ENCODE data around the gene DAPK3.
"Not testable (repeated sequence)": the region's sequence is repeated elsewhere in the genome, so short reads cannot be mapped to it uniquely, and the experiment has no call there.

The DAPK3 gene

DNA sequence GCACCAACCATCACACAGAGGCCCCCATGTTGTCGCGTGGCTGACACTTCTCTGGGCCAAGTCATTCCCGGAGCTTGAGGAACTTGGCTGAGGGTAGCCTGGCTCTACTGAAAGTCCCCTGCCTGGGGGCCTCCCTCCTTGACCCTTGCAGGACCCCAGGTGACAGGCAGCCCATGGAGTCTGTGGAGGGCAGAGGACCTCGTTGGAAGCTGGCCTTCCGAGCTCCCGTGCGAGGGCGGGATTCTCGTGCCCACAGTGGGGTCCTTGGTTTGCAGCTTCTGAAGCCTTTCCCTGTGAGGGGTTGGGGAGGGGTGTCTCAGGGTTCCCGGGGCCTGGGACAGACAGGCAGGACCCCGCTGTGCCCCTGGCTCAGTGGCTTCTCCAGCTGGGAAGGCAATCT lies 21.6 kb downstream of the DAPK3 start (continued):
- TF ChIP-seq CREB5 (CRISPR knock-in tag; IDR thresholded peaks at IDR 0.05; ENCODE audit: low read depth) (no peak), TCF4 (CRISPR knock-in tag; IDR thresholded peaks at IDR 0.05; ENCODE audit: borderline replicate concordance) (no peak)

- not testable (repeated sequence) for ATAC-seq
Measured at GRCh38 chr19:3947316-3947933, 23.5 kb downstream of the DAPK3 start.

- no peak for ATAC-seq
- TF ChIP-seq ARNTL (CRISPR knock-in tag; IDR thresholded peaks at IDR 0.05; ENCODE audit: borderline replicate concordance, low read depth) (no peak), CSRNP3 (CRISPR knock-in tag; IDR thresholded peaks at IDR 0.05) (no peak), OSR1 (CRISPR knock-in tag; IDR thresholded peaks at IDR 0.05) (no peak), TCF4 (CRISPR knock-in tag; IDR thresholded peaks at IDR 0.05; ENCODE audit: borderline replicate concordance) (no peak), TSHZ2 (CRISPR knock-in tag; IDR thresholded peaks at IDR 0.05) (no peak), SNAI2 (CRISPR knock-in tag; IDR thresholded peaks at IDR 0.05) (no peak), BACH2 (CRISPR knock-in tag; IDR thresholded peaks at IDR 0.05; ENCODE audit: borderline replicate concordance) (no peak), ZFP3 (CRISPR knock-in tag; IDR thresholded peaks at IDR 0.05) (no peak), ZNF565 (CRISPR knock-in tag; conservative IDR thresholded peaks at IDR 0.05; ENCODE audit: low read depth) (no peak), CSDC2 (CRISPR knock-in tag; IDR thresholded peaks at IDR 0.05) (no peak), ISL1 (CRISPR knock-in tag; IDR thresholded peaks at IDR 0.05) (no peak), TOX (CRISPR knock-in tag; IDR thresholded peaks at IDR 0.05; ENCODE audit: borderline replicate concordance) (no peak), GLIS3 (CRISPR knock-in tag; IDR thresholded peaks at IDR 0.05) (no peak), ESRRG (CRISPR knock-in tag; IDR thresholded peaks at IDR 0.05) (no peak)
- TF ChIP-seq, protein P1, sequence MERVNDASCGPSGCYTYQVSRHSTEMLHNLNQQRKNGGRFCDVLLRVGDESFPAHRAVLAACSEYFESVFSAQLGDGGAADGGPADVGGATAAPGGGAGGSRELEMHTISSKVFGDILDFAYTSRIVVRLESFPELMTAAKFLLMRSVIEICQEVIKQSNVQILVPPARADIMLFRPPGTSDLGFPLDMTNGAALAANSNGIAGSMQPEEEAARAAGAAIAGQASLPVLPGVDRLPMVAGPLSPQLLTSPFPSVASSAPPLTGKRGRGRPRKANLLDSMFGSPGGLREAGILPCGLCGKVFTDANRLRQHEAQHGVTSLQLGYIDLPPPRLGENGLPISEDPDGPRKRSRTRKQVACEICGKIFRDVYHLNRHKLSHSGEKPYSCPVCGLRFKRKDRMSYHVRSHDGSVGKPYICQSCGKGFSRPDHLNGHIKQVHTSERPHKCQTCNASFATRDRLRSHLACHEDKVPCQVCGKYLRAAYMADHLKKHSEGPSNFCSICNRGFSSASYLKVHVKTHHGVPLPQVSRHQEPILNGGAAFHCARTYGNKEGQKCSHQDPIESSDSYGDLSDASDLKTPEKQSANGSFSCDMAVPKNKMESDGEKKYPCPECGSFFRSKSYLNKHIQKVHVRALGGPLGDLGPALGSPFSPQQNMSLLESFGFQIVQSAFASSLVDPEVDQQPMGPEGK (CRISPR knock-in tag; IDR thresholded peaks at IDR 0.05; ENCODE audit: borderline replicate concordance): no peak
Measured at GRCh38 chr19:3945838-3946237, 25.1 kb downstream of the DAPK3 start.

DNA sequence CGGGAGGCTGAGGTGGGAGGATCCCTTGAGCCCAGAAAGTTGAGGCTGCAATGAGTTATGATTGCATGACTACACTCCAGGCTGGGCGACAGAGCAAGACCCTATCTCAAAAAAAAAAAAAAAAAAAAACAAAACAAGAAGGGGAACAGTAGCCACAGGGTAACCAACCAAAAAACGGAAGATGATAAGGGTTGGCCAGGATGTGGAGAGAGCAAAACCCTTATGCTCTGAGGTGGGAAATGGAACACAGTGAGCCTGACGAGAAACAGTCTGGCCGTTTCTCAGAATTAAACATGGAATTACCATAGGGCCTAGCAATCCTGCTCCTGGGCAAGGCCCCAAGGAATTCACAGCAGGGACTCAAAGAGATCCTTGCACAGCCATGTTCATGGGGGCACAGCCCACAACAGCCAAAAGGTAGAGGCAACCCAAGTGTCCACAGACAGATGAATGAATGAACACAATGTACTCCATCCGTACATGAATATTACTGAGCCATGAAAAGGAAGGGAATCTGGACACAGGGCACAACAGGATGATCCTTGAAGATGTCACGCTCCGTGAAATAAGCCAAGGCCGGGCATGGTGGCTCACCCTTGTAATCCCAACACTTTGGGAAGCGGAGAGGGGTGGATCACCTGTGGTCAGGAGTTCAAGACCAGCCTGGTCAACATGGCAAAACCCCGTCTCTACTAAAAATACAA lies 26.7 kb downstream of the DAPK3 start:
- no peak for ATAC-seq
- TF ChIP-seq ZNF565 (CRISPR knock-in tag; conservative IDR thresholded peaks at IDR 0.05; ENCODE audit: low read depth): no peak
- no peak for TF ChIP-seq TSHZ2 (CRISPR knock-in tag; IDR thresholded peaks at IDR 0.05)
- TF ChIP-seq ARNTL (CRISPR knock-in tag; IDR thresholded peaks at IDR 0.05; ENCODE audit: borderline replicate concordance, low read depth): no peak
- no peak for TF ChIP-seq CSRNP3 (CRISPR knock-in tag; IDR thresholded peaks at IDR 0.05)
- TF ChIP-seq TCF4 (CRISPR knock-in tag; IDR thresholded peaks at IDR 0.05; ENCODE audit: borderline replicate concordance): no peak
- no peak for TF ChIP-seq ESRRG (CRISPR knock-in tag; IDR thresholded peaks at IDR 0.05)
- TF ChIP-seq RARB (CRISPR knock-in tag; IDR thresholded peaks at IDR 0.05): no peak
